Neural crest cell (in vitro differentiated cells): Measurements from ENCODE around the gene SPRR1A. TPM values are rescaled to one million over a fixed set of nuclear protein-coding genes. Genes with fewer than 3 reads are reported as not detected.
"Not testable (repeated sequence)": the region's sequence is repeated elsewhere in the genome, so short reads cannot be mapped to it uniquely, and the experiment has no call there.

Experiments
- DNase-seq: peaks from one replicate; pipeline ENCODE4 v3.0.0; 2021; ENCODE audit warnings: low read depth, mixed read lengths, low spot score
- H3K27ac Mint-ChIP-seq: one replicate; pipeline ENCODE4 v1.8.0; 2021; ENCODE audit warnings: mild to moderate bottlenecking, mixed read lengths; ENCODE audit not compliant: unreplicated experiment
- H3K27me3 Mint-ChIP-seq: 2 replicates; pipeline ENCODE4 v1.8.0; 2021; ENCODE audit warnings: low read depth, mild to moderate bottlenecking, mixed read lengths
- H3K36me3 Mint-ChIP-seq: 2 replicates; pipeline ENCODE4 v1.8.0; 2021; ENCODE audit warnings: low read depth, mild to moderate bottlenecking, mixed read lengths
- H3K4me1 Mint-ChIP-seq: 2 replicates; pipeline ENCODE4 v1.8.0; 2021; ENCODE audit warnings: mixed read lengths
- H3K4me3 Mint-ChIP-seq: one replicate; pipeline ENCODE4 v1.8.0; 2021; ENCODE audit warnings: mild to moderate bottlenecking, mixed read lengths
- H3K9me3 Mint-ChIP-seq: 2 replicates; pipeline ENCODE4 v1.8.0; 2021; ENCODE audit warnings: mixed read lengths
- CTCF ChIP-seq: fragments of 200-600 bp; sonication (generic); conservative IDR thresholded peaks from 2 replicates; pipeline ENCODE4 v1.5.0; 2021; ENCODE audit warnings: antibody characterized with exemption, mild to moderate bottlenecking
- total RNA-seq: library from RNA; stranded (reverse); gene quantifications from 2 replicates; pipeline ENCODE4 v1.2.1, GENCODE V29; 2021

SPRR1A gene
- total RNA-seq, 1 donor from 2014 or later: not detected

- Mint-ChIP-seq H3K9me3 (peaks cover 7% of the 10 kb centered on the region), H3K4me3 (no peak within 1 kb of the TSS), H3K36me3 (no peaks in the 10 kb centered on the region), H3K27ac (no peak within 1 kb of the TSS), H3K27me3 (peaks cover 10% of the 10 kb centered on the region), H3K4me1 (no peaks in the 10 kb centered on the region)
- DNase-seq: no peak
- no peak for TF ChIP-seq CTCF
These were observed 17.5 kb downstream of the SPRR1A start, which contains the start of gene SPRR3 for GRCh38 chr1:153001382-153001781. SPRR3 (plus strand) TSS chr1:153001749; CDS start chr1:153003021, 1,272 bp downstream.

GRCh38 chr1:153011235-153011758 lies 27.4 kb downstream of the SPRR1A start:
- H3K27me3 Mint-ChIP-seq, H3K27ac Mint-ChIP-seq, H3K9me3 Mint-ChIP-seq, H3K4me3 Mint-ChIP-seq, H3K4me1 Mint-ChIP-seq, H3K36me3 Mint-ChIP-seq, DNase-seq: not testable (repeated sequence)

- not testable (repeated sequence) for DNase-seq, H3K27ac Mint-ChIP-seq, H3K4me1 Mint-ChIP-seq, H3K9me3 Mint-ChIP-seq, H3K4me3 Mint-ChIP-seq, H3K36me3 Mint-ChIP-seq
- peaks cover 14% of the 10 kb centered on the region for H3K27me3 Mint-ChIP-seq
These were observed 37.9 kb downstream of the SPRR1A start for GRCh38 chr1:153021829-153022228.

- H3K4me3 Mint-ChIP-seq: not testable (repeated sequence)
These were observed 38.5 kb downstream of the SPRR1A start for GRCh38 chr1:153022340-153022739.

GRCh38 chr1:153023109-153023508 lies 39.2 kb downstream of the SPRR1A start:
- H3K36me3 Mint-ChIP-seq: no peaks in the 10 kb centered on the region
- H3K9me3 Mint-ChIP-seq: no peaks in the 10 kb centered on the region

More at GRCh38 chr1:153022340-153022739, 38.5 kb downstream of the SPRR1A start:
- not testable (repeated sequence) for H3K27ac Mint-ChIP-seq, DNase-seq, H3K9me3 Mint-ChIP-seq, H3K4me1 Mint-ChIP-seq, H3K36me3 Mint-ChIP-seq
- H3K27me3 Mint-ChIP-seq: peaks cover 14% of the 10 kb centered on the region

GRCh38 chr1:153024413-153024812 lies 40.5 kb downstream of the SPRR1A start:
- no peak overlapping the region for H3K27ac Mint-ChIP-seq
- no peaks in the 10 kb centered on the region for H3K36me3 Mint-ChIP-seq
- DNase-seq: no peak
- peaks cover 5% of the 10 kb centered on the region for H3K9me3 Mint-ChIP-seq
- peaks cover 11% of the 10 kb centered on the region for H3K27me3 Mint-ChIP-seq
- no peak overlapping the region for H3K4me3 Mint-ChIP-seq
- H3K4me1 Mint-ChIP-seq: no peaks in the 10 kb centered on the region
- no peak for TF ChIP-seq CTCF

More at GRCh38 chr1:153023109-153023508, 39.2 kb downstream of the SPRR1A start:
- DNase-seq: no peak
- H3K4me1 Mint-ChIP-seq: no peaks in the 10 kb centered on the region
- H3K27ac Mint-ChIP-seq: no peak overlapping the region
- H3K4me3 Mint-ChIP-seq: no peak overlapping the region
- H3K27me3 Mint-ChIP-seq: peaks cover 14% of the 10 kb centered on the region
- no peak for TF ChIP-seq CTCF

- Mint-ChIP-seq H3K4me3 (no peak overlapping the region), H3K9me3 (peaks cover 5% of the 10 kb centered on the region), H3K27me3 (peaks cover 2% of the 10 kb centered on the region), H3K36me3 (no peaks in the 10 kb centered on the region), H3K27ac (no peak overlapping the region), H3K4me1 (no peaks in the 10 kb centered on the region)
- TF ChIP-seq CTCF: no peak
- no peak for DNase-seq
These were observed 41.9 kb downstream of the SPRR1A start for GRCh38 chr1:153025797-153026196.
